ENCODE measurements around the gene FAM120A.

The FAM120A gene

DNA sequence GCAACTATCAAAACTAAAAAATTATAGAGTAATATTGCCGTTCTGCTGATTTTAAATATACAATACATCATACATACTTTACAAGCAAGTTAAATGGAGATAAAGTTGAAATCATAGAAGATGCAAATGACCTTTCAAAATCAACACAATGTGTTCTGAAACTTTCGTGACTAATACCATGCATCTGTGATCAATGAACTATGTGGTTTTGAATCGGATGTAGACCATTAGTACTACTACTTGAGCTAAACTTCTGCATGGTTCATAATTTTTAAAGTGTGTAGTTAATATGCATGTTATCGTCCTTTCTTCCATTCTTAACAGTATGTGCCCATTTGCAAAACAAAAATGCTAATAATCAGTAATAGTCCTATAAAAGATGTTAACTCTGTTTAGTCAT, 113.6 kb downstream of the FAM120A start:
- no peak for DNase-seq

GRCh38 chr9:93566408-93567270, 115.2 kb downstream of the FAM120A start:
- DNase-seq: peak; percentile 100

GRCh38 chr9:93567271-93567959, 115.9 kb downstream of the FAM120A start:
- no peak for DNase-seq

DNA sequence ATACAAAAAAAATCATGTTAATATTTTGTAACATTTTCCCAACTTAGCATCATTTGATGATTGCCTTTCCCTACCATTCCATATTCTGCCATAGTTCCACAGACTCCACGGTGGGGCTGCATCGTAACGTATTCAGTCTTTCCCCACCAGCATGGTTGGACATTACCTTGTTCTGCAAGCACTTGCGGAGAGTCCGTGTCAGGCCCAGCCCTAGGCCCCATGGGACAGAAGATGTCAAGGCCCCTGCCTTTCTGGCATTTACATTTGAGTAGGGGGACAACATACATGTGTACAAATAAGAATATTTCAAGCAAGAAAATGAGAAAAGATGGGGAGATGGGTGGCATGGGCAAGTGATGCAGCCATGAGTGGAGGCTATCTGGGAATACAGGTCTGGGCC, 116.7 kb downstream of the FAM120A start:
- no peak for DNase-seq

- DNase-seq: no peak
Measured at GRCh38 chr9:93569621-93570174, 118.2 kb downstream of the FAM120A start.

- no peak for DNase-seq
Measured at GRCh38 chr9:93572221-93572620, 120.7 kb downstream of the FAM120A start.

DNA sequence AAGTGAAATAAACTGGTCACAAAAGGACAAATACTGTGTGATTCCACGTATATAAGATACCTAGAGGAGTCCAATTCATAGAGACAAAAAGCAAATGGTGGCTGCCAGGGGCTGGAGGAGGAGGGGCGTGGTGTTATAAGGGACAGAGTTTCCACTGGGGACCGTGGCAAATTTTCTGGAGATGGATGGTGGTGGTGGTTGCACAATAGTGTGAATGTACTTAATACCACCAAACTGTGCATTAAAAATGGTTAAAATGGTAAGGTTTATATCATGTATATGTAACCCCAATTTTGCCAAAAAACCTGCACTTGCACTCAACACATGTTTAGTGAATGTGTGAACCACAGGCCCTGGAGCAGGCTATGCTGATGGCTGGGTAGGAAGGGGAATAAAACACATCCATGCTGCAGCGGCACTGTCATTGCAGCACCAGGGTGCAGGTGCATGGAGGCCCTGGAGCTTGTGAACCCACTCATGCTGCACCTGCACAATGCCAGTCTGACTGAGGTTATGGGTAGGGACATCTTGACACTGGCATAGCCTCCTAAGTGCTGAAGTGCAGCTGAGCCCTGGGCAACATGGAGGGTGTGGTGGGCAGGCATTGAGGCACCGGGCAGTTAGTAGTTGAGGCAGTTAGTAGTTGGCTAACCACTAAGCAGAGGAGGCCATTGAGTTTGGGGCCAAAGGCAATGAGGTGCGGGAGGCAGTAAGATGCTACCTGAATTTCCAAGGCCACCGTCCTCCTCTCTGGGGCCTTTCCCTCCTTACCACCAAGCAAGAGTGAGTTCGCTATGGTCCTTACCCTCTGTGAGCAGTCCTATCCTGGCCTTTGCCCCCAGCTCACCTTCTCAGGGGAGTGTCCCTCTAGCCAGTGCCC, 121.4 kb downstream of the FAM120A start:
- DNase-seq: no peak

DNA sequence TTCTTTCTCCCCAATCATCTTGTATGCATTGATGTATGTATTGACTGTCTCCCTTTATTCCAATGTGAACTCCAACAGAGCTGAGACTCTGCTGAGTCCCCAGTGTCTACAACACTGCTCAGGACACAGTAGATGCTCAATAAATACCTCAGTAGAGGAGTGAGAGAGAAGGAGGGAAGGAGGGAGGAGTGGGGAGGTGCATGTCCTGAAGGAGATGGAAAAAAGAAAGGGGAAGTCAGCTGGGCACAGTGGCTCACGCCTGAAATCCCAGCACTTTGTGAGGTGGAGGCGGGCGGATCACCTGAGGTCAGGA, 122.0 kb downstream of the FAM120A start:
- no peak for DNase-seq

GRCh38 chr9:93574091-93574899, 122.8 kb downstream of the FAM120A start:
- DNase-seq: no peak

DNA sequence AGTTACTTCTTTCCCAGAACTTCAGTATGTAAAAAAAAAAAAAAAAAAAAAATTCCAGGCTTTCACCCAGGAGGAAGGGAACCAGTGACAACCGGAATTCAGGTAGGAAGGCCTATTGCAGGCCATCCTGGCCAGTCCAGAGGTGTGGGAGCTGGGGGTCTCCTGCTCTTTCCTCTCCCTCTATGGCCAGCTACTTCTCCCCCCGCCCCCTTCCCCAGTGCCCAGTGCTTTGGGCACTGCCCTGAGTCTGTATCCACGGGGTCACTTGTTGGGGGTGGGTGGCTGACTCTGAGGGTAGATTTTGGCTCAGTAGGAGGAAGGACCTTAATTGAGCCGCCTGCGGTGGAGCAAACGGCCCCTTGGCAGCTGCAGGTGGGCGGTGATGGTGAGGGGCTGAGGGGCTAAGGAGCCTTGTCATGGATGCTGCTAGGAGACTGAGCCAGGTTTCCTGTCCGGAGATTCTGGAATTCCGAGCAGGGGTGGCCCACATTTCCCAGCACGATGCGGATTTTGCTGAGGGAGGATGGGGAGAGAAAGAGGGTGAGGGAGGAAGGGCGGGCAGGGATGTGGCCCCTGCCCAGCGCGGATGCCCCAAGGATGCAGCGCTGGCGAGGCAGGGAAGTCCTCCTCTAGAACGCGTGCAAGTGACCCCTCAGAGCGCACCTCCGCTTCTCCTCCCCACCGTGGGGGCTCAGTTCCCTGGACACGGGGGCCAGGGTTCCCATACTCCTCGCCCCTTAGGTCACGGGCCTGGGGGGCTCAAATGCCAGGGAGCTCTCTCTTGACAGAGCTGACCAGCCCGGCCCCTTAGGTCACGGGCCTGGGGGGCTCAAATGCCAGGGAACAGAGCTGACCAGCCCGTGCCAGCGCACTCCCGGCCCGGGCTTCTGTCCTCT, 123.7 kb downstream of the FAM120A start:
- DNase-seq: no peak

GRCh38 chr9:93575796-93576257, 124.3 kb downstream of the FAM120A start:
- DNase-seq: peak; percentile 57

- peak; percentile 50 for DNase-seq
Measured at GRCh38 chr9:93576258-93577077, 125.0 kb downstream of the FAM120A start, which contains the start of gene PHF2. TSS of gene PHF2 (plus strand) at chr9:93576584. CDS start at chr9:93576774, 190 bp downstream.

- DNase-seq: peak; percentile 43
Measured at GRCh38 chr9:93577078-93577974, 125.8 kb downstream of the FAM120A start.

DNA sequence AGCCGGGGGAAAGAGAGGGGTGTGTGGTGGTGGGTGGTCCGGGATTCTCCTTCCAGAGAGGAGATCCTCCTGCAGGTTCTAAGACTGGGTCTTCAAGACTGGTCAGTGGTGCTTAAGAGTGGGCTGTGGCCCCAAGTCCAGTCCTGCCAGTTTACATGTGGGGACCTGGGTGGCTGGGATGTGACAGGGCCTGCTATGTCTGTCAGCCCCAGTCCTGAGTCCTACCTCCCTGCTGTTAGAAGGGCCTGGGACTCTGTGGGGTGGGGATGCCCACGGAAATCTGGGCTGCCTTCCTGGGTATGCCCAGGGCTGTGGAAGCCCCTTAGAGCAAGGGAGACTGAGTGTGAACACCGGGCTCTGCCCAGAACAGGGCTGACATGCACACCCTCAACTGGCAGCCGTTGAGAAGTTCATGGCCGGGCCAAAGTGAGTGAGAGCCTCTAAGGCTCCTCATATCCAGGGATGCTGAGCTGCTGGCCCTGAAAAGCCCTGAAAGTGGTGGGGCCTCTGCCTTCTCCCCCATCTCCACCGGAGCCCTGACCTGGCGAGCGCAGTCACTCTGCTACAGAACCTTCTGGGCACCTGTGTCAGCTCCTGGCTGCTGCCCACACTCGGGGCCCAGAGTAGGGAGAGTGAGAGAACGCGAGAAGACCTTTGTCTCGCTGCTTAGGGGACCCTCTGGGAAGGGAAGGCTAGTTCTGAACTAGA, 126.6 kb downstream of the FAM120A start:
- DNase-seq: no peak

DNA sequence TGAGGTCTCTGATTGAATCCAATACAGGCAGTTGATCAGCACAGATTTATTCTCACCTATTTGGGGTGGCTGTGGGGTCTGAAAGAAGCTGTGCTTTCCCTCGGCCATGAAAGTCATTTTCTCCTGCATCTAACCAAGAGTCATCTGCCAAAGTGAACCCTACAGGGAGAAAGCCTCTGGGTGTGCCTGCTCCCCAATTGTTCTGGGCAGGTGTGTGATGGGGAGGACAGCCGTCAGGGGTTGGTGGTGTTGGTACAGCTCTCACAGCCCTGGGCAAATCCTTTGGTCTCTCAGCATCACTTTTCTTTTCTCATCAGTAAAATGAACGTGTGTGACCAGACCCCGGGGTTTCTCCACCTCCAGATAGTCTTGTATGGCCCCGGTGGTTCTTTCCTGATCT, 127.4 kb downstream of the FAM120A start:
- no peak for DNase-seq

- no peak for DNase-seq
Measured at GRCh38 chr9:93579711-93580516, 128.4 kb downstream of the FAM120A start.

GRCh38 chr9:93580654-93581380, 129.3 kb downstream of the FAM120A start:
- DNase-seq: no peak
